Stomach smooth muscle (tissue), 2 donors: ENCODE results near the gene THPO.

Source experiments
- H3K27ac ChIP-seq: one replicate; pipeline ENCODE4 v1.7.0; 2013; ENCODE audit warnings: mild to moderate bottlenecking, low read length, inconsistent platforms
- H3K27me3 ChIP-seq, 2 donors: one replicate each; pipeline ENCODE4 v1.7.0; 2013; ENCODE audit warnings: low read length in 2 of 2; ENCODE audit not compliant: insufficient read depth in 2 of 2, control insufficient read depth in 1 of 2
- H3K36me3 ChIP-seq, 2 donors: one replicate each; pipeline ENCODE4 v1.7.0; 2013; ENCODE audit warnings: low read length in 2 of 2; ENCODE audit not compliant: control insufficient read depth in 2 of 2, insufficient read depth in 2 of 2
- H3K4me1 ChIP-seq: one replicate; pipeline ENCODE4 v1.7.0; 2013; ENCODE audit warnings: low read length; ENCODE audit not compliant: control insufficient read depth, insufficient read depth
- H3K4me3 ChIP-seq, 2 donors: one replicate each; pipeline ENCODE4 v1.7.0; 2013; ENCODE audit warnings: low read length in 2 of 2
- H3K9ac ChIP-seq, 2 donors: one replicate each; pipeline ENCODE4 v1.7.0; 2013; ENCODE audit warnings: low read length in 2 of 2, mild to moderate bottlenecking in 1 of 2
- H3K9me3 ChIP-seq, 2 donors: one replicate each; pipeline ENCODE4 v1.7.0; 2013; ENCODE audit warnings: low read length in 2 of 2; ENCODE audit not compliant: control insufficient read depth in 2 of 2
- donor health status: healthy.
- donor health status: Pancreatic carcinoma.

THPO gene

GRCh38 chr3:184354754-184355153 is 23.3 kb downstream of the THPO start:
- no peak overlapping the region for H3K9ac ChIP-seq
- no peak overlapping the region for H3K27ac ChIP-seq
- H3K4me1 ChIP-seq = peaks cover 6% of the 10 kb centered on the region
- H3K9me3 ChIP-seq = no peaks in the 10 kb centered on the region
- H3K27me3 ChIP-seq = no peaks in the 10 kb centered on the region
- H3K4me3 ChIP-seq = no peak overlapping the region
- H3K36me3 ChIP-seq = peaks cover 9 to 15% of the 10 kb centered on the region in 2 donors

- H3K4me1 ChIP-seq = peaks cover 6% of the 10 kb centered on the region
- no peaks in the 10 kb centered on the region for H3K27me3 ChIP-seq
- no peak overlapping the region for H3K4me3 ChIP-seq
- H3K36me3 ChIP-seq = peaks cover 9 to 15% of the 10 kb centered on the region in 2 donors
- H3K9me3 ChIP-seq = no peaks in the 10 kb centered on the region
- H3K9ac ChIP-seq = no peak overlapping the region
- H3K27ac ChIP-seq = no peak overlapping the region
Measured at GRCh38 chr3:184354121-184354728, 23.8 kb downstream of the THPO start.

- Histone ChIP-seq H3K4me3 (no peak overlapping the region), H3K27me3 (no peaks in the 10 kb centered on the region), H3K36me3 (peaks cover 9 to 15% of the 10 kb centered on the region in 2 donors), H3K27ac (no peak overlapping the region), H3K9me3 (no peaks in the 10 kb centered on the region), H3K4me1 (peaks cover 6% of the 10 kb centered on the region), H3K9ac (no peak overlapping the region)
Measured at GRCh38 chr3:184353546-184353941, 24.5 kb downstream of the THPO start.

GRCh38 chr3:184352897-184353545 is 25.0 kb downstream of the THPO start:
- H3K9me3 ChIP-seq = no peaks in the 10 kb centered on the region
- no peaks in the 10 kb centered on the region for H3K27me3 ChIP-seq
- H3K9ac ChIP-seq = no peak overlapping the region
- H3K36me3 ChIP-seq = peaks cover 9 to 11% of the 10 kb centered on the region in 2 donors
- H3K4me1 ChIP-seq = peaks cover 6% of the 10 kb centered on the region
- no peak overlapping the region for H3K4me3 ChIP-seq
- no peak overlapping the region for H3K27ac ChIP-seq

- no peak overlapping the region for H3K9ac ChIP-seq
- no peak overlapping the region for H3K27ac ChIP-seq
- H3K4me1 ChIP-seq = peaks cover 6% of the 10 kb centered on the region
- peaks cover 9 to 10% of the 10 kb centered on the region in 2 donors for H3K36me3 ChIP-seq
- H3K9me3 ChIP-seq = no peaks in the 10 kb centered on the region
- no peaks in the 10 kb centered on the region for H3K27me3 ChIP-seq
- no peak overlapping the region for H3K4me3 ChIP-seq
Measured at GRCh38 chr3:184352149-184352785, 25.7 kb downstream of the THPO start.

- Histone ChIP-seq H3K4me1 (peaks cover 6% of the 10 kb centered on the region), H3K27me3 (no peaks in the 10 kb centered on the region), H3K27ac (no peak overlapping the region), H3K9ac (no peak overlapping the region), H3K4me3 (no peak overlapping the region), H3K9me3 (no peaks in the 10 kb centered on the region), H3K36me3 (peaks cover 5 to 7% of the 10 kb centered on the region in 2 donors)
Measured at GRCh38 chr3:184351511-184352148, 26.4 kb downstream of the THPO start.

GRCh38 chr3:184350618-184351017 is 27.4 kb downstream of the THPO start:
- Histone ChIP-seq H3K4me3 (no peak overlapping the region), H3K27me3 (no peaks in the 10 kb centered on the region), H3K9ac (no peak overlapping the region), H3K9me3 (no peaks in the 10 kb centered on the region), H3K27ac (no peak overlapping the region), H3K36me3 (peaks cover 3 to 6% of the 10 kb centered on the region in 2 donors), H3K4me1 (peaks cover 9% of the 10 kb centered on the region)

GRCh38 chr3:184349563-184350470 is 28.2 kb downstream of the THPO start:
- no peak overlapping the region for H3K27ac ChIP-seq
- no peak overlapping the region for H3K9ac ChIP-seq
- H3K4me3 ChIP-seq = no peak overlapping the region

GRCh38 chr3:184348057-184348382 is 30.0 kb downstream of the THPO start:
- no peak overlapping the region for H3K27ac ChIP-seq
- no peaks in the 10 kb centered on the region for H3K9me3 ChIP-seq
- peaks cover 13 to 16% of the 10 kb centered on the region in 2 donors for H3K36me3 ChIP-seq
- peaks cover 11% of the 10 kb centered on the region for H3K4me1 ChIP-seq
- H3K9ac ChIP-seq = no peak overlapping the region
- no peak overlapping the region for H3K4me3 ChIP-seq
- H3K27me3 ChIP-seq = no peaks in the 10 kb centered on the region

More at GRCh38 chr3:184349563-184350470, 28.2 kb downstream of the THPO start:
- H3K36me3 ChIP-seq = peaks cover under 1% of the 10 kb centered on the region in 2 donors
- H3K4me1 ChIP-seq = peaks cover 9% of the 10 kb centered on the region
- no peaks in the 10 kb centered on the region for H3K9me3 ChIP-seq
- no peaks in the 10 kb centered on the region for H3K27me3 ChIP-seq
